ENCODE measurements around the gene LSM14B.
A peak's percentile ranks its signal among the peaks of the same experiment; 100 is the strongest.
"Not testable (repeated sequence)": the region's sequence is repeated elsewhere in the genome, so short reads cannot be mapped to it uniquely, and the experiment has no call there.

LSM14B gene

GRCh38 chr20:62121776-62122653, at the start of gene LSM14B:
LSM14B (plus strand) TSS chr20:62122475; CDS start chr20:62122667, 192 bp downstream.
- peak; percentile 99 for DNase-seq

DNA sequence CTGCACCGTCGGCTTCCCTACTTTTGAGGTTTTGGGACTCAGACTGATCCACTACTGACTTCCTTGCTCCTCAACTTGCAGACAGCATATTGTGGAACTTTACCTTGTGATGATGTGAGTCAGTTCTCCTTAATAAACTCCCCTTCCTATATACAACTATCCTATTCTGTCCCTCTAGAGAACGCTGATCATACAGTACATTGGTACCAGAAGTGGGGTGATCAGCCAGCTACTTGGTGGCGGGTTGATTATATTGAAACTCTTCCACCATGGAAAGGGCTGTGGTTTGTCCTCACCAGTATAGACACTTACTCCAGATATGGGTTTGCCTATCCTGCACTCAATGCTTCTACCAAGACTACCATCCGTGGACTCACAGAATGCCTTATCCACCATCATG, 49.0 kb upstream of the LSM14B start:
- DNase-seq, result no peak

DNA sequence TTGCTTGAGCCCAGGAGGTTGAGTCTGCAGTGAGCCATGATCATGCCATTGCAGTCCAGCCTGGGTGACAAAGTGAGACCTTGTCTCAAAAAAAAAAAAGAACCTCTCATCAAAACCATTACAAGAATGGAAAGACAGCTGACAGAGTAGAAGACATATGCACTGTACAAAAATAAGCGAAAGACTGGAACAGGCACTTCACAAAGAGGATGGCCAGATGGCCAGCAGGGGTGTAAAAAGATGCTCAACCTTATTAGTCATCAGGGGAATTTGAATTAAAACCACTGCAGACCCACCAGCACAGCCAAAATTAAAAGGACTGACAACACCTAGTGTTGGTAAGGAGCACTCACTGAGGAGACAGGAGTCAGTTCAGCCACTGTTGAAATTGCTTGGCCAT, 43.1 kb upstream of the LSM14B start:
- DNase-seq, result no peak

GRCh38 chr20:62080249-62080990, 41.9 kb upstream of the LSM14B start:
- no peak for DNase-seq

DNA sequence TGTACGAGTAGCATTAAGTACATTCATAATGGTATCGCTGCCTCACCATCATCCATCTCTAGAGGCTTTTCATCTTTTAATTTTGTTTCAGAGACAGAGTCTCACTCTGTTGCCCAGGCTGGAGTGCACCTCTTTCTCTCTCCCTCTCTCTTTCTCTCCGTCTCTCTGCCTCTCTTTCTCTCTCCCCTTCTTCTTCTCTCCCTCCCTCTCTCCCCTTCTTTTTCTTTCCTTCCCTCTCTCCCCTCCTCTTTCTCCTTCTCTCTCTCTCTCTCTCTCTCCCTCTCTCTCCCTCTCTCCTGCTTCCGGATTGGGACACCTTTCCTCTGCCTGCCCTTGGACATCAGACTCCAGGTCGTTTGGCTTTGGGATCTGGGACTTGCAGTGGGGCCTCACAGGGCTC, 39.0 kb upstream of the LSM14B start:
- DNase-seq, result no peak

DNA sequence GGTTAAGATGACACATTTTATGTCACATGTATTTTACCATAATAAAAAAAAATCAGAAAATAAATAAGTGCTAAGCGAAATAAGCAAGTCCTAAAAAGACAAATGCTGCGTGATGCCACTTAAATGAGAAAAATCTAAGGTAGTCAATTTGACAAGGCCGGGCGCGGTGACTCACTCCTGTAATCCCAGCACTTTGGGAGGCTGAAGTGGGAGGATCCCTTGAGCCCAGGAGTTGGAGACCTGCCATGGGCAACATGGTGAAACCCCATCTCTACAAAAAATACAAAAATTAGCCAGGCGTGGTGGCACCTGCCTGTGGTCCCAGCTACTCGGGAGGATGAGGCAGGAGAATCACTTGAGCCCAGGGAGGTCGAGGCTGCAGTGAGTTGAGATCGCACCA, 38.1 kb upstream of the LSM14B start:
- not testable (repeated sequence) for DNase-seq

DNA sequence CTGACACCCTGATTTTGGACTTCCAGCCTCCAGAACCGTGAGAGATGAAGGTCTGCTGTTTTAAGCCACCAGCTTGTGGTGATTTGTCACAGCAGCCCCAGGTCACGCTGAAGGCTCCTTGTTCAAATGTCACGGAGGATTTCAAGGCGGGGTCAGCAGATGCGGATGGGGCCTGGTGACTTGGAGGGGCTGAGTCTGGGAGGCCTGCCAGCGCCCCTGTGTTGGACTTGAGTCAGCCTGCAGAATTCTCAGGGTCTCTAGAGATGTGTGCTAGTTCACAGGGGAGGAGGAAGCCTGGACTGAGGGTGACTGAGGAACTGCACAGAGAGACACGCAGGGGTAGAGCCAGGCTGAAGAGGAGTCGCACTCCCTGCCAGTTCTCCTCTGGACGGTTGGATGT, 37.1 kb upstream of the LSM14B start:
- DNase-seq, result no peak

- peak; percentile 44 for DNase-seq
Observed at GRCh38 chr20:62087227-62087626, 35.0 kb upstream of the LSM14B start.

DNA sequence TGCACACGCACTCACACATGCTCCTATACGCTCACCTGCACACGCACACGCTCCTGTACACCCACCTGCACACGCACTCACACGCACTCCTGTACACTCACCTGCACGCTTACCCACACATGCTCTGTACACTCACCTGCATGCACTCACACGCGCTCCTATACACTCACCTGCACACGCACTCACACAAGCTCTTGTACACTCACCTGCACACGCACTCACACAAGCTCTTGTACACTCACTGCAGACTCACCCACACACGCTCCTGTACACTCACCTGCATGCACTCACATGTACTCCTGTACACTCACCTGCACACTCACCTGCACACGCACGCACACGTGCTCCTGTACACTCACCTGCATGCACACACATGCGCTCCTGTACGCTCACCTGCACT, 34.6 kb upstream of the LSM14B start:
- no peak for DNase-seq

DNA sequence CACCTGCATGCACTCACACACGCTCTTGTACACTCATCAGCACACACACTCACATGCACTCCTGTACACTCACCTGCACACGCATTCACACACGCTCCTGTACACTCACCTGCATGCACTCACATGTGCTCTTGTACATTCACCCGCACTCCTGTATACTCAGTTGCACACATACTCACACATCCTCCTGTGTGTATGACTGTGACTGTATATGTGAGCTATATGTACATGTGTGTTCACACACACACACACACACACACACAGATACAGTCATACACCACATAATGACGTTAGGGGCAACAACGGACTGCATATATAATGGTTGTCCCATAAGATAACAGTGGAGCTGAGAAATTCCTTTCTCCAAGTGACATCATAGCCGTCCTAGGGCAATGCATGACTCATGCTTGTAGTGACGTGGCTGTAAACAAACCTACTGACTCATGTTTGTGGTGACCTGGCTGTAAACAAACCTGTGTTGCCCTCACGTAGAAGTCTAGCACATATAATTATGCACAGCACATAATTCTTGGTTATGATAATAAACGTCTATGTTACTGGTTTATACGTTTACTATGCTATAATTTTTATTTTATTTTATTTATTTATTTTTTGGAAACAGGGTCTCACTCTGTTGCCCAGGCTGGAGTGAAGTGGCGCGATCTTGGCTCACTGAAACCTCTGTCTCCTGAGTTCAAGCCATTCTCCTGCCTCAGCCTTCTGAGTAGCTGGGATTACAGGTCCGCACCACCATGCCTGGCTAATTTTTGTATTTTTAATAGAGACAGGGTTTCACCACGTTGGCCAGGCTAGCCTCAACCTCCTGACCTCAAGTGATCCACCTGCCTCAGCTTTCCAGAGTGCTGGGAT, 33.8 kb upstream of the LSM14B start:
- no peak for DNase-seq

- no peak for DNase-seq
Observed at GRCh38 chr20:62089393-62089792, 32.9 kb upstream of the LSM14B start.

GRCh38 chr20:62096421-62097380, 25.6 kb upstream of the LSM14B start:
- no peak for DNase-seq

GRCh38 chr20:62097881-62098407, 24.3 kb upstream of the LSM14B start:
- DNase-seq, result no peak

DNA sequence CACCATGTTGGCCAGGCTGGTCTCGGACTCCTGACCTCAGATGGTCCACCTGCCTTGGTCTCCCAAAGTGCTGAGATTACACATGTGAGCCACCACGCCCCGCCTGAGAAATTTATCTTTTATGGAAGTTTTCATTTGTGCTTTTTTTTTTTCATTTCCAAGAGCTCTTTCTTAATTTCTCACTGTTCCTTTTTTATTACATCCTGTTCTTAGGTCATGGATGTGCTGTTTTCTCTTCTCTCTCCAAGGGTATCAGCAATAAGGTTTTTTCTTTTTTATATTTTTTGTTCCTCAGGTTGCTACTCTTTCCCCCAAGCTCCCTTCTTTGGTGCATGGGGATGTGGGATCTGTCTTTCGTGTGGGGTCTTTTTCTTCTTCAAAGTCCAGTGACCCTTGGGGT, 21.2 kb upstream of the LSM14B start:
- no peak for DNase-seq

- no peak for DNase-seq
Observed at GRCh38 chr20:62103508-62104233, 18.6 kb upstream of the LSM14B start.

DNA sequence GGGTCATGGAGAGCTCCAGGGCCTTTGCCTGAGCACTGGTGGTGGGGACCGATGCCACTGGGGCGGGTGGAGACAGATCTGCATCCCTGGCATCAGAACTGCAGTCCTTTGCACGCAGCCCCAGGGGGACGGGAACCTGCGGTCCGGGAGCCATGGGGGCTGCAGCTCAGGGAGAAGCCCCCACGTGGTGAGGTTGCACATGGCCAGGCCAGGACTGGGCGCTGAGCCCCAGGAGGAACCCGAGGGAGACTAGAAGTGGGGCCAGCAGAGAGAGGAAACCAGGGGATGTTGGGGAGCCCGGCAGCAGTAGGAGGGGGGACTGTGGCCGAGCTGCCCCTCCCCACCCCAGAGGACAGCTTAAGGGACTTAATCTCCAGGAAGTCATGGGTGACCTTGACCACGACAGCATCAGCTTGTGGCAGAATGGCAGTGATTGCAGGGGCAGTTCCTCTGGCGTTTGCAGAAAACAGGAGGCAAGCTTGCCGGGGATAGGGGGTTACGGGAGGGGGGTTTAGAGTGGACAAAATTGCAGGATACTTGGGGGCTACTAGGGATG, 18.0 kb upstream of the LSM14B start:
- no peak for DNase-seq

GRCh38 chr20:62104791-62105345, 17.4 kb upstream of the LSM14B start:
- no peak for DNase-seq

DNA sequence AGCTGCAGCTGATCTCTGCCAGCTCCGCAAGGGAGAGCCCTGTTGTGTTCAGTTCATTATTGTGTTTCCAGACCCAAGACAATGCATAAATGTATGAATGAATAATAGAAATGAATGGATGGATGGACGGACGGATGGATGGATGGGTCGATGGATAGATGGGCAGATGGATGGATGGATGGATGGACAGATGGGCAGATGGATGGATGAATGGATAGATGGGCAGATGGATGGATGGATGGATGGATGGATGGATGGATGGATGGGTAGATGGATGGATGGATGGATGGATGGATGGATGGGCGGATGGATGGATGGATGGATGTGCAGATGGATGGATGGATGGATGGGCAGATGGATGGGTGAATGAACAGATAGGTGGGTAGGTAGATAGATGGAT, 16.7 kb upstream of the LSM14B start:
- DNase-seq, result no peak

DNA sequence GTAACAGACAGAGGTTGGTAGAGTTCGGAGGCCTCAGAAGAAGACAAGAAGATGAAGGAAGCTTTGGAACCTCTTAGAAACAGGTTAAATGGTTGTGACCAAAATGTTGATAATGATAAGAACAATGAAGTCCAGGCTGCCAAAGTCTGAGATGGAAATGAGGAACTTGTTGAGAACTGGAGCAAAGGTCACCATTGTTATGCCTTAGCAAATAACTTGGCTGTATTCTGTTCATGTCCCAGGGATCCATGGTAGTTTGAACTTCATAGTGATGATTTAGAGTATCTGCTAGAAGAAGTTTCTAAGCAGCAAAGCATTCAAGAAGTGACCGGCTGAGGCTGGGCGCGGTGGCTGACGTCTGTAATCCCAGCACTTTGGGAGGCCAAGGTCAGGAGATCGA, 11.1 kb upstream of the LSM14B start:
- DNase-seq, result no peak

DNA sequence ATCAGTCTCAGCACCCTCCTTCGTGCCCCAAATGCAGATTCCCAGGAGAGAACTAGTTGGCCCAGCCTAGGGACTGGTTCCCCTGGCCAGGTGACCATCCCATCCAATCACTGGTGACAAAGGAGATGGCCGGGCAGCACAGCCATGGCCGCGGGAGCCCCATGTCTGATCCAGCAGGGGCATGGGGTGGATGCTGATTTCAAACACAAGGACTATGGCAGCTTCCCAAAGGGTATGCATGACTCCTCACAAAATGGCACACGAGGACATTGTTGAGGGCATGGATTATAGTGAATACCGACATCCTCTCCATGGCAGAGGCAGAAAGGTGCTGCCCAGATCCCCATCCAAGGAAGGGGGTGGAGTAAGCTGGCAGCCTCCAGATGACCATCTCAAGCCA, 9.9 kb upstream of the LSM14B start:
- no peak for DNase-seq

Data from femur (tissue), 1 donor.